SK-N-SH (cell line): ENCODE results near the gene LRRC38. TPM values are rescaled to one million over a fixed set of nuclear protein-coding genes. Genes with fewer than 3 reads are reported as not detected.

Source experiments
- CTCF ChIA-PET: fragments of 300-600, 350-600 bp; formaldehyde crosslinking; extraction: SDS; loops from one replicate; lab custom pipeline; 2021; lab: Yijun Ruan, JAX
- POLR2A ChIA-PET: fragments of 350-600 bp; sonication (Branson Sonifier 250); formaldehyde crosslinking; extraction: SDS; loops from one replicate; lab custom pipeline; 2020; ENCODE audit warnings: antibody characterized with exemption, inconsistent platforms; lab: Yijun Ruan, JAX
- DNase-seq: peaks from one replicate; pipeline ENCODE4 v3.0.0; 2012
- H2AFZ ChIP-seq: fragments of 200-600 bp; sonication (generic); 2 replicates; pipeline ENCODE4 v1.8.1; 2016; ENCODE audit warnings: antibody characterized with exemption, mild to moderate bottlenecking, low read depth
- H3F3A ChIP-seq: fragments of 200-600 bp; sonication (generic); replicated peaks from 2 replicates; pipeline ENCODE3; 2016; ENCODE audit warnings: antibody characterized with exemption, mild to moderate bottlenecking; ENCODE audit not compliant: insufficient read depth
- H3K27ac ChIP-seq, 2 experiments: fragments of 200-500 bp in 1 of 2; fragments of 200-600 bp in 1 of 2; sonication (Bioruptor generic) in 1 of 2; sonication (generic), shearing (Covaris generic) in 1 of 2; 2 replicates each; pipeline versions ENCODE4 v1.5.1 to v1.6.1; 2014 to 2016; ENCODE audit warnings: low read depth in 2 of 2, inconsistent platforms in 1 of 2, low read length in 1 of 2, mild to moderate bottlenecking in 1 of 2, mixed read lengths in 1 of 2
- H3K27me3 ChIP-seq: fragments of 200-600 bp; sonication (generic), shearing (Covaris generic); 2 replicates; pipeline ENCODE4 v1.6.1; 2016; ENCODE audit warnings: mixed run types; ENCODE audit not compliant: insufficient read depth
- H3K36me3 ChIP-seq, 2 experiments: fragments of 200-500 bp in 1 of 2; fragments of 200-600 bp in 1 of 2; sonication (Bioruptor generic) in 1 of 2; sonication (generic) in 1 of 2; replicated peaks in 1 of 2; 2 replicates each; pipeline versions ENCODE3 to v1.5.1; 2014 to 2016; ENCODE audit warnings: low read length in 1 of 2, mild to moderate bottlenecking in 1 of 2; ENCODE audit not compliant: insufficient read depth in 2 of 2, control insufficient read depth in 1 of 2
- H3K4me1 ChIP-seq, 2 experiments: fragments of 200-500 bp in 1 of 2; fragments of 200-600 bp in 1 of 2; sonication (Bioruptor generic) in 1 of 2; sonication (generic), shearing (Covaris generic) in 1 of 2; 2 replicates each; pipeline versions ENCODE4 v1.5.1 to v1.6.1; 2014 to 2016; ENCODE audit warnings: low read depth in 1 of 2, low read length in 1 of 2, mixed run types in 1 of 2; ENCODE audit not compliant: insufficient read depth in 2 of 2, control insufficient read depth in 1 of 2
- H3K4me2 ChIP-seq: fragments of 200-600 bp; sonication (generic), shearing (Covaris generic); 2 replicates; pipeline ENCODE4 v1.6.1; 2017; ENCODE audit warnings: mixed run types
- H3K4me3 ChIP-seq, 2 experiments: fragments of 200-500 bp in 1 of 2; fragments of 200-600 bp in 1 of 2; sonication (Bioruptor generic) in 1 of 2; sonication (generic), shearing (Covaris generic) in 1 of 2; 2 replicates each; pipeline versions ENCODE4 v1.5.1 to v1.8.1; 2014 to 2016; ENCODE audit warnings: low read depth in 2 of 2, inconsistent platforms in 1 of 2, low read length in 1 of 2, mild to moderate bottlenecking in 1 of 2, mixed read lengths in 1 of 2, moderate library complexity in 1 of 2
- H3K79me2 ChIP-seq: fragments of 200-600 bp; sonication (generic); 2 replicates; pipeline ENCODE4 v1.8.1; 2017; ENCODE audit warnings: mild to moderate bottlenecking; ENCODE audit not compliant: insufficient read depth
- H3K9ac ChIP-seq: fragments of 200-600 bp; sonication (generic); 2 replicates; pipeline ENCODE4 v1.6.1; 2017; ENCODE audit warnings: mixed run types
- H3K9me2 ChIP-seq: fragments of 200-600 bp; sonication (generic); 2 replicates; pipeline ENCODE4 v1.6.1; 2017; ENCODE audit warnings: mixed run types
- H3K9me3 ChIP-seq: fragments of 200-600 bp; sonication (generic); 2 replicates; pipeline ENCODE4 v1.6.1; 2017; ENCODE audit warnings: mixed run types, mild to moderate bottlenecking, moderate library complexity
- H4K20me1 ChIP-seq: fragments of 200-600 bp; sonication (generic); 2 replicates; pipeline ENCODE4 v1.6.1; 2017; ENCODE audit warnings: mild to moderate bottlenecking, mixed run types; ENCODE audit not compliant: insufficient read depth
- FOSL2 ChIP-seq: IDR thresholded peaks from 2 replicates; pipeline ENCODE4 v1.4.0; 2012; ENCODE audit warnings: low read depth, mild to moderate bottlenecking, moderate library complexity, borderline replicate concordance
- POLR2AphosphoS5 ChIP-seq: IDR thresholded peaks from 2 replicates; pipeline ENCODE4 v1.6.1; 2012; ENCODE audit warnings: low read depth, low read length
- SIN3A ChIP-seq: IDR thresholded peaks from 2 replicates; pipeline ENCODE4 v1.6.1; 2012; ENCODE audit warnings: low read depth, mild to moderate bottlenecking, low read length, moderate library complexity, borderline replicate concordance
- WGBS: methylation state at CpG from one replicate; pipeline ENCODE4 v1.1.6; 2017; ENCODE audit warnings: low lambda C conversion rate; 5-methylcytosine and 5-hydroxymethylcytosine counted together
- polyA plus RNA-seq, 3 experiments: library from polyadenylated mRNA; depleted of rRNA; stranded (reverse); fragments of >200 nt; gene quantifications; 2 replicates each; pipeline ENCODE4 v1.2.3, GENCODE V29; 2012

The LRRC38 gene
- polyA plus RNA-seq, 1 of the 3 experiments (the other 2 are of a cell fraction): 0.02 TPM

- DNase-seq: no peak
- ChIA-PET POLR2A (no interaction called here), CTCF (no interaction called here)
- Histone ChIP-seq H2AFZ (no peak overlapping the region), H4K20me1 (no peaks in the 10 kb centered on the region), H3K27ac (no peak overlapping the region), H3K4me2 (no peak overlapping the region), H3K4me1 (no peaks in the 10 kb centered on the region), H3K36me3 (no peaks in the 10 kb centered on the region), H3K27me3 (no peaks in the 10 kb centered on the region; the same call in 1 of the 2 replicates), H3K9ac (no peak overlapping the region), H3K9me3 (no peaks in the 10 kb centered on the region), H3K4me3 (no peak overlapping the region), H3K79me2 (no peaks in the 10 kb centered on the region), H3F3A (no peaks in the 10 kb centered on the region), H3K9me2 (no peaks in the 10 kb centered on the region)
- WGBS: 24% methylated on average over 8 of the region's 13 CpGs
- TF ChIP-seq SIN3A (no peak), FOSL2 (no peak), POLR2AphosphoS5 (no peak)
These were observed 83.3 kb downstream of the LRRC38 start for GRCh38 chr1:13430495-13430894.

Other genes with a start within 250 kb of the LRRC38 start
- gene PRAMEF8, start 228.9 kb downstream of the LRRC38 start, polyA plus RNA-seq (2012; rRNA removed): not detected in 2 replicates
- not detected in 2 replicates for gene PRAMEF33, start 210.5 kb downstream of the LRRC38 start, polyA plus RNA-seq (2012; rRNA removed)
- gene PRAMEF15, start 198.4 kb downstream of the LRRC38 start, polyA plus RNA-seq (2012; rRNA removed): not detected in 2 replicates
- not detected in 2 replicates for gene PRAMEF14, start 166.9 kb downstream of the LRRC38 start, polyA plus RNA-seq (2012; rRNA removed)
- gene PRAMEF19, start 142.1 kb downstream of the LRRC38 start, polyA plus RNA-seq (2012; rRNA removed): not detected in 2 replicates
- gene PRAMEF17, start 124.4 kb downstream of the LRRC38 start, polyA plus RNA-seq (2012; rRNA removed): not detected in 2 replicates
- not detected in 2 replicates for gene PRAMEF20, start 103.6 kb downstream of the LRRC38 start, polyA plus RNA-seq (2012; rRNA removed)
- not detected in 2 replicates for gene PDPN, start 69.8 kb upstream of the LRRC38 start, polyA plus RNA-seq (2012; rRNA removed)
- 7.2 and 7.4 TPM in 2 replicates for gene PRDM2, start 186.2 kb upstream of the LRRC38 start, polyA plus RNA-seq (2012; rRNA removed)